Cardiac fibroblast (primary cell): Measurements from ENCODE around the gene DHRS12.
"Not testable (repeated sequence)": the region's sequence is repeated elsewhere in the genome, so short reads cannot be mapped to it uniquely, and the experiment has no call there.

Experiments used
- DNase-seq, 2 donors: peaks; one replicate each; pipeline versions ENCODE4 v3.0.0 to v3.0.0-alpha.2; 2010; ENCODE audit warnings: low read depth in 2 of 2
- H3K4me3 ChIP-seq, 2 donors: replicated peaks in 1 of 2; 1 replicate in 1 of 2; 2 replicates in 1 of 2; pipeline ENCODE4 v1.5.1; 2011; ENCODE audit warnings: low read depth in 2 of 2, low read length in 2 of 2, mild to moderate bottlenecking in 2 of 2, moderate library complexity in 1 of 2
- CTCF ChIP-seq: IDR thresholded peaks from one replicate; pipeline ENCODE4 v1.5.1; 2011; ENCODE audit warnings: low read depth, mild to moderate bottlenecking, low read length, inconsistent platforms

The DHRS12 gene

GRCh38 chr13:51828730-51829567 lies 25.0 kb upstream of the DHRS12 start:
- no peak for DNase-seq
- TF ChIP-seq CTCF = no peak
- no peak overlapping the region for H3K4me3 ChIP-seq

GRCh38 chr13:51827254-51827653 lies 23.3 kb upstream of the DHRS12 start:
- DNase-seq = no peak
- H3K4me3 ChIP-seq = no peak overlapping the region
- TF ChIP-seq CTCF = no peak

GRCh38 chr13:51826606-51827005 lies 22.6 kb upstream of the DHRS12 start:
- no peak for TF ChIP-seq CTCF
- DNase-seq = peak in 1 of 2 donors; percentile 48
- no peak overlapping the region for H3K4me3 ChIP-seq

- no peak for TF ChIP-seq CTCF
- H3K4me3 ChIP-seq = no peak overlapping the region
- no peak for DNase-seq
Observed at GRCh38 chr13:51825681-51826254, 21.8 kb upstream of the DHRS12 start.

- TF ChIP-seq CTCF = no peak
- H3K4me3 ChIP-seq = no peak overlapping the region
- peak; percentile 63 to 76 for DNase-seq
Observed at GRCh38 chr13:51825165-51825592, 21.2 kb upstream of the DHRS12 start.

GRCh38 chr13:51824712-51825111 lies 20.7 kb upstream of the DHRS12 start:
- not testable (repeated sequence) for H3K4me3 ChIP-seq, DNase-seq

- TF ChIP-seq CTCF = no peak
- no peak overlapping the region for H3K4me3 ChIP-seq
- DNase-seq = peak; percentile 27 to 33
Observed at GRCh38 chr13:51823863-51824262, 19.9 kb upstream of the DHRS12 start.
